H1 (cell line): ENCODE data around the gene SGMS1. TPM values are rescaled to one million over a fixed set of nuclear protein-coding genes. Genes with fewer than 3 reads are reported as not detected.

Experiments
- CTCF ChIA-PET: fragments of 300-600 bp; sonication (Branson Sonifier 250); formaldehyde crosslinking; loops from one replicate; lab custom pipeline; 2021; ENCODE audit not compliant: partially characterized antibody; lab: Charles Lee
- POLR2A ChIA-PET: fragments of 300-600 bp; sonication (Branson Sonifier 250); formaldehyde crosslinking; loops from one replicate; lab custom pipeline; 2021; ENCODE audit warnings: inconsistent platforms; ENCODE audit not compliant: partially characterized antibody; lab: Charles Lee
- DNase-seq, 2 experiments: peaks; one replicate each; pipeline versions ENCODE4 v3.0.0 to v3.0.0-alpha.2; 2010 to 2022; ENCODE audit warnings: low spot score in 2 of 2, low read depth in 1 of 2, mixed read lengths in 1 of 2
- FAIRE-seq: peaks from 2 replicates; lab custom pipeline; 2011; peaks lifted over from hg19 to GRCh38; lab: Jason Lieb, UNC
- H2AFZ ChIP-seq: 2 replicates; pipeline ENCODE4 v1.8.1; 2012; ENCODE audit warnings: low read length, inconsistent platforms
- H2AK5ac ChIP-seq: 2 replicates; pipeline ENCODE4 v1.6.1; 2013; ENCODE audit warnings: low read depth, low read length
- H2BK120ac ChIP-seq: replicated peaks from 2 replicates; pipeline ENCODE3; 2013; ENCODE audit warnings: low read depth, low read length, inconsistent platforms
- H2BK12ac ChIP-seq: 2 replicates; pipeline ENCODE4 v1.6.1; 2013; ENCODE audit warnings: low read depth, low read length
- H2BK15ac ChIP-seq: 2 replicates; pipeline ENCODE4 v1.6.1; 2013; ENCODE audit warnings: low read length
- H2BK20ac ChIP-seq: 2 replicates; pipeline ENCODE4 v1.6.1; 2013; ENCODE audit warnings: low read length
- H2BK5ac ChIP-seq: 2 replicates; pipeline ENCODE4 v1.6.1; 2013; ENCODE audit warnings: low read depth, low read length
- H3K14ac ChIP-seq: 2 replicates; pipeline ENCODE4 v1.6.1; 2013; ENCODE audit warnings: inconsistent platforms; ENCODE audit not compliant: insufficient read length
- H3K18ac ChIP-seq: 2 replicates; pipeline ENCODE4 v1.6.1; 2013; ENCODE audit warnings: low read length; ENCODE audit errors: extremely low read depth
- H3K23ac ChIP-seq: 2 replicates; pipeline ENCODE4 v1.6.1; 2013; ENCODE audit warnings: inconsistent platforms; ENCODE audit not compliant: insufficient read length
- H3K23me2 ChIP-seq: 2 replicates; pipeline ENCODE4 v1.6.1; 2013; ENCODE audit warnings: low read depth, low read length
- H3K27ac ChIP-seq: 2 replicates; pipeline ENCODE4 v1.6.1; 2011; ENCODE audit warnings: low read depth, low read length, inconsistent platforms
- H3K27me3 ChIP-seq, 4 experiments: replicated peaks in 1 of 4; 1 replicate in 1 of 4; 2 replicates in 3 of 4; pipeline versions ENCODE4 v1.6.1 to v1.8.1; 2011 to 2013; ENCODE audit warnings: low read length in 3 of 4, mild to moderate bottlenecking in 3 of 4, inconsistent platforms in 2 of 4, mixed read lengths in 2 of 4, moderate library complexity in 1 of 4; ENCODE audit not compliant: control insufficient read depth in 3 of 4, insufficient read depth in 3 of 4; ENCODE audit errors: extremely low read depth in 1 of 4
- H3K36me3 ChIP-seq, 4 experiments: 2 replicates each; pipeline versions ENCODE4 v1.6.1 to v1.8.1; 2011 to 2013; ENCODE audit warnings: mild to moderate bottlenecking in 4 of 4, low read length in 3 of 4, moderate library complexity in 2 of 4, control low read depth in 1 of 4, inconsistent platforms in 1 of 4; ENCODE audit not compliant: insufficient read depth in 4 of 4, control insufficient read depth in 2 of 4
- H3K4ac ChIP-seq: replicated peaks from 2 replicates; pipeline ENCODE3; 2013; ENCODE audit warnings: low read length, low read depth, mixed read lengths, inconsistent platforms; ENCODE audit not compliant: insufficient read length
- H3K4me1 ChIP-seq, 4 experiments: replicated peaks in 1 of 4; 1 replicate in 1 of 4; 2 replicates in 3 of 4; pipeline versions ENCODE4 v1.6.1 to v1.8.1; 2011 to 2013; ENCODE audit warnings: low read length in 3 of 4, inconsistent platforms in 2 of 4, mixed read lengths in 1 of 4; ENCODE audit not compliant: insufficient read depth in 4 of 4, control insufficient read depth in 3 of 4
- H3K4me2 ChIP-seq, 2 experiments: 2 replicates each; pipeline versions ENCODE4 v1.6.1 to v1.8.1; 2011 to 2013; ENCODE audit warnings: low read depth in 2 of 2, low read length in 2 of 2, control low read depth in 1 of 2, inconsistent platforms in 1 of 2, mild to moderate bottlenecking in 1 of 2; ENCODE audit not compliant: insufficient read depth in 1 of 2
- H3K4me3 ChIP-seq, 4 experiments: fragments of 200-600, 300-600 bp in 1 of 4; sonication (generic), shearing (Covaris generic), sonication (Bioruptor Twin) in 1 of 4; 2 replicates each; pipeline versions ENCODE4 v1.5.1 to v1.8.1; 2011 to 2016; ENCODE audit warnings: low read length in 4 of 4, low read depth in 3 of 4, control low read depth in 2 of 4, inconsistent platforms in 2 of 4, mild to moderate bottlenecking in 2 of 4, mixed read lengths in 1 of 4, moderate library complexity in 1 of 4; ENCODE audit not compliant: insufficient read depth in 2 of 4; ENCODE audit errors: extremely low read depth in 1 of 4
- H3K56ac ChIP-seq: replicated peaks from 2 replicates; pipeline ENCODE3; 2013; ENCODE audit warnings: low read depth, mild to moderate bottlenecking, mixed read lengths, low read length, inconsistent platforms; ENCODE audit not compliant: insufficient read length
- H3K79me1 ChIP-seq: 2 replicates; pipeline ENCODE4 v1.6.1; 2013; ENCODE audit warnings: low read depth, low read length, control low read depth
- H3K79me2 ChIP-seq, 2 experiments: 2 replicates each; pipeline versions ENCODE4 v1.6.1 to v1.8.1; 2012 to 2013; ENCODE audit warnings: low read length in 2 of 2, mild to moderate bottlenecking in 2 of 2, inconsistent platforms in 1 of 2; ENCODE audit not compliant: insufficient read depth in 2 of 2, control insufficient read depth in 1 of 2
- H3K9ac ChIP-seq, 4 experiments: replicated peaks in 1 of 4; 1 replicate in 1 of 4; 2 replicates in 3 of 4; pipeline versions ENCODE4 v1.6.1 to v1.8.1; 2011 to 2013; ENCODE audit warnings: low read depth in 3 of 4, low read length in 3 of 4, control low read depth in 2 of 4, mild to moderate bottlenecking in 2 of 4, moderate library complexity in 2 of 4, inconsistent platforms in 1 of 4; ENCODE audit errors: extremely low read depth in 1 of 4
- H3K9me3 ChIP-seq, 2 experiments: 2 replicates each; pipeline versions ENCODE4 v1.6.1 to v1.8.1; 2012 to 2013; ENCODE audit warnings: mild to moderate bottlenecking in 2 of 2, moderate library complexity in 2 of 2, control low read depth in 1 of 2, inconsistent platforms in 1 of 2, low read depth in 1 of 2, low read length in 1 of 2, mixed read lengths in 1 of 2; ENCODE audit not compliant: insufficient read depth in 2 of 2
- H4K20me1 ChIP-seq, 2 experiments: replicated peaks in 1 of 2; 2 replicates each; pipeline versions ENCODE3 to v1.8.1; 2011 to 2013; ENCODE audit warnings: inconsistent platforms in 2 of 2, low read length in 2 of 2, mild to moderate bottlenecking in 1 of 2; ENCODE audit not compliant: insufficient read depth in 2 of 2, control insufficient read depth in 1 of 2
- H4K5ac ChIP-seq: 2 replicates; pipeline ENCODE4 v1.6.1; 2013; ENCODE audit warnings: low read length, low read depth, mixed read lengths, inconsistent platforms; ENCODE audit not compliant: insufficient read length
- H4K8ac ChIP-seq: 2 replicates; pipeline ENCODE4 v1.8.0; 2013; ENCODE audit warnings: mild to moderate bottlenecking, moderate library complexity, low read length, inconsistent platforms; ENCODE audit not compliant: insufficient read depth; ENCODE audit errors: extremely low read depth
- H4K91ac ChIP-seq: replicated peaks from 2 replicates; pipeline ENCODE3; 2013; ENCODE audit warnings: low read length, mixed read lengths, inconsistent platforms; ENCODE audit not compliant: insufficient read length
- BCL11A ChIP-seq, 2 experiments: IDR thresholded peaks; one replicate each; pipeline ENCODE4 v1.6.1; 2011; ENCODE audit warnings: low read depth in 2 of 2, low read length in 2 of 2, mild to moderate bottlenecking in 2 of 2
- CEBPB ChIP-seq: IDR thresholded peaks from 2 replicates; pipeline ENCODE4 v1.6.1; 2012; ENCODE audit warnings: low read depth, low read length
- CREB1 ChIP-seq: IDR thresholded peaks from 2 replicates; pipeline ENCODE4 v1.6.1; 2012; ENCODE audit warnings: inconsistent platforms
- E2F6 ChIP-seq: IDR thresholded peaks from 2 replicates; pipeline ENCODE4 v1.6.1; 2012; ENCODE audit warnings: inconsistent platforms
- KDM4A ChIP-seq: IDR thresholded peaks from one replicate; pipeline ENCODE4 v1.7.1; 2012; ENCODE audit warnings: low read depth, mild to moderate bottlenecking, moderate library complexity, low read length, inconsistent platforms; ENCODE audit not compliant: severe bottlenecking
- KDM5A ChIP-seq: fragments of 200-600 bp; IDR thresholded peaks from 2 replicates; pipeline ENCODE4 v1.7.1; 2012; ENCODE audit warnings: mild to moderate bottlenecking, low read length, inconsistent platforms, mixed read lengths
- PHF8 ChIP-seq: fragments of 200-600 bp; sonication (generic); conservative IDR thresholded peaks from 2 replicates; pipeline ENCODE4 v1.7.1; 2012; ENCODE audit warnings: low read depth, mild to moderate bottlenecking, inconsistent platforms, low read length, moderate library complexity
- POU5F1 ChIP-seq: IDR thresholded peaks from 2 replicates; pipeline ENCODE4 v1.6.1; 2011; ENCODE audit warnings: low read depth, mild to moderate bottlenecking, low read length, moderate library complexity
- RBBP5 ChIP-seq: IDR thresholded peaks from 2 replicates; pipeline ENCODE4 v1.7.1; 2012; ENCODE audit warnings: low read depth, mild to moderate bottlenecking, inconsistent platforms, low read length, moderate library complexity, borderline replicate concordance
- RFX5 ChIP-seq: IDR thresholded peaks from 2 replicates; pipeline ENCODE4 v1.6.1; 2011; ENCODE audit warnings: low read depth, low read length, improper control_type of control experiment, borderline replicate concordance
- SIRT6 ChIP-seq: IDR thresholded peaks from one replicate; pipeline ENCODE4 v1.7.1; 2012; ENCODE audit warnings: low read length, inconsistent platforms
- SP4 ChIP-seq: IDR thresholded peaks from 2 replicates; pipeline ENCODE4 v1.6.1; 2012; ENCODE audit warnings: low read length, inconsistent platforms
- TAF1 ChIP-seq: IDR thresholded peaks from 2 replicates; pipeline ENCODE4 v1.6.1; 2011; ENCODE audit warnings: mild to moderate bottlenecking, low read depth, low read length
- TBP ChIP-seq: IDR thresholded peaks from 2 replicates; pipeline ENCODE4 v1.6.1; 2011; ENCODE audit warnings: low read depth, low read length, improper control_type of control experiment
- TEAD4 ChIP-seq: IDR thresholded peaks from 2 replicates; pipeline ENCODE4 v1.6.1; 2012; ENCODE audit warnings: low read depth, low read length, inconsistent platforms, mixed read lengths
- WGBS, 2 experiments: shearing (Covaris generic) in 1 of 2; methylation state at CpG; one replicate each; pipeline versions ENCODE4 v1.1.6 to v1.1.7; 2013 to 2015; ENCODE audit warnings: low lambda C conversion rate in 2 of 2, mixed read lengths in 2 of 2, inconsistent platforms in 1 of 2, low coverage in 1 of 2, missing lambda C conversion rate in 1 of 2; ENCODE audit not compliant: insufficient replicate concordance in 2 of 2, insufficient coverage in 1 of 2, insufficient read length in 1 of 2; ENCODE audit errors: extremely low coverage in 1 of 2, missing lambda C conversion rate in 1 of 2; 5-methylcytosine and 5-hydroxymethylcytosine counted together
- polyA plus RNA-seq, 7 experiments: library from polyadenylated mRNA; depleted of rRNA in 3 of 7; stranded (reverse) in 5 of 7; unstranded in 2 of 7; fragments of >200 nt in 5 of 7; fragments of 200-250 nt in 2 of 7; gene quantifications; 1 replicate in 5 of 7; 2 replicates in 1 of 7; 4 replicates in 1 of 7; pipeline versions ENCODE4 v1.2.1 to v1.2.3, GENCODE V29; 2011 to 2013; ENCODE audit warnings: missing spikeins in 2 of 7, mixed read lengths in 2 of 7
- total RNA-seq: library from RNA; stranded (reverse); fragmentation: NEBNext Ultra II Directional; extraction: Animal tissue kit (Norgen Biotek cat#: 25700); gene quantifications from 2 replicates; pipeline ENCODE4 v1.2.1, GENCODE V29; 2021

The SGMS1 gene
- total and polyA plus RNA-seq, 2 of the 8 experiments (the other 6 are each of a cell fraction or from before 2014, with no cell fraction given) = 6.0 to 15.6 TPM

GRCh38 chr10:50653758-50654157 is 30.0 kb upstream of the SGMS1 start:
- no peak overlapping the region for H3K4me3 ChIP-seq
- no peak overlapping the region for H2BK120ac ChIP-seq
- H2AFZ ChIP-seq = peak overlapping the region; percentile 8; the same call in 1 of the 2 replicates
- no peaks in the 10 kb centered on the region for H3K4me1 ChIP-seq
- H3K79me2 ChIP-seq = no peaks in the 10 kb centered on the region
- FAIRE-seq (no peak), DNase-seq (no peak)
- no peak overlapping the region for H2AK5ac ChIP-seq
- H4K5ac ChIP-seq = no peak overlapping the region
- no peak overlapping the region for H3K9ac ChIP-seq
- H3K9me3 ChIP-seq = no peaks in the 10 kb centered on the region
- no peak overlapping the region for H2BK20ac ChIP-seq
- no peaks in the 10 kb centered on the region for H3K79me1 ChIP-seq
- WGBS, 2 experiments = 83% methylated on average over 3 of the region's 3 CpGs; no CpG with 5 or more reads in 1 of the 2 experiments
- H2BK15ac ChIP-seq = no peak overlapping the region
- no peak overlapping the region for H3K4ac ChIP-seq
- no peak overlapping the region for H3K27ac ChIP-seq
- H4K91ac ChIP-seq = no peak overlapping the region
- H3K23me2 ChIP-seq = no peaks in the 10 kb centered on the region; the same call in 1 of the 2 replicates
- no peak overlapping the region for H4K8ac ChIP-seq
- H3K23ac ChIP-seq = no peak overlapping the region
- ChIA-PET POLR2A (interaction anchor here (0.7 kb wide), 1 partner anchor 31 kb away, joined by 3 read pairs; no protein-coding TSS in a partner anchor), CTCF (interaction anchor here (0.6 to 2.0 kb wide), 10 partner anchors 9 to 1005 kb away, joined by 3 to 5 read pairs (median 4); no protein-coding TSS in a partner anchor)
- H3K36me3 ChIP-seq = no peaks in the 10 kb centered on the region
- no peak overlapping the region for H3K4me2 ChIP-seq
- H4K20me1 ChIP-seq = no peaks in the 10 kb centered on the region
- no peak overlapping the region for H2BK5ac ChIP-seq
- H3K18ac ChIP-seq = no peak overlapping the region
- H3K14ac ChIP-seq = no peak overlapping the region
- no peak overlapping the region for H3K56ac ChIP-seq
- H3K27me3 ChIP-seq = no peaks in the 10 kb centered on the region
- no peak overlapping the region for H2BK12ac ChIP-seq
- TF ChIP-seq E2F6 (no peak), SIRT6 (no peak), KDM5A (no peak), POU5F1 (no peak), TAF1 (no peak), SP4 (no peak), RBBP5 (no peak), PHF8 (no peak), KDM4A (no peak), CEBPB (no peak), CREB1 (no peak), TEAD4 (no peak), TBP (no peak), BCL11A (IDR thresholded peaks at IDR 0.05; ENCODE audit: low read depth in 2 of 2, low read length in 2 of 2) (no peak), RFX5 (no peak)
